Right cardiac atrium (tissue), 5 donors: Measurements from ENCODE around the gene MALL. TPM values are rescaled to one million over a fixed set of nuclear protein-coding genes. Genes with fewer than 3 reads are reported as not detected.
"Not testable (repeated sequence)": the region's sequence is repeated elsewhere in the genome, so short reads cannot be mapped to it uniquely, and the experiment has no call there.

ENCODE experiments used
- ATAC-seq, 2 donors: fragments of 200-7000 bp; cut with Tn5 transposase; one replicate each; pipeline versions ENCODE4 v1.8.0 to v1.9.1; 2020; ENCODE audit warnings: moderate library complexity in 2 of 2, mild to moderate bottlenecking in 1 of 2
- DNase-seq, 3 donors: peaks; one replicate each; pipeline ENCODE4 v3.0.0-alpha.2; 2020
- H3K27ac ChIP-seq: one replicate; pipeline ENCODE4 v1.5.1; 2013; ENCODE audit warnings: mild to moderate bottlenecking, low read length, control low read depth, moderate library complexity
- H3K27me3 ChIP-seq: one replicate; pipeline ENCODE4 v1.6.1; 2013; ENCODE audit not compliant: control insufficient read depth, insufficient read depth
- H3K4me1 ChIP-seq: one replicate; pipeline ENCODE4 v1.6.1; 2013; ENCODE audit warnings: low read length; ENCODE audit not compliant: control insufficient read depth, insufficient read depth
- H3K4me3 ChIP-seq: one replicate; pipeline ENCODE4 v1.5.1; 2013; ENCODE audit warnings: low read length, control low read depth
- H3K9me3 ChIP-seq: one replicate; pipeline ENCODE4 v1.6.1; 2013; ENCODE audit warnings: low read length; ENCODE audit not compliant: control insufficient read depth
- WGBS: extraction: QIAGEN DNeasy Blood & Tissue Kit; methylation state at CpG from one replicate; pipeline ENCODE4 v1.1.7; 2013; 5-methylcytosine and 5-hydroxymethylcytosine counted together
- intact Hi-C, 4 donors: fragments of 100-400 bp; cut with DNase I; formaldehyde crosslinking; loops; one replicate each; pipeline versions ENCODE4 v1.11.0 to v1.14.0; 2022 to 2023
- long read RNA-seq, 4 donors: library from polyadenylated mRNA; unstranded; transcript quantifications; one replicate each; pipeline ENCODE4 v2.0.0, GENCODE V29; 2020 to 2021
- polyA plus RNA-seq: library from polyadenylated mRNA; stranded (reverse); fragments of 200-250 nt; gene quantifications from one replicate; pipeline ENCODE4 v1.2.3, GENCODE V29; 2013
- total RNA-seq, 4 donors: library from RNA; stranded (reverse); fragmentation: NEBNext Ultra II Directional; extraction: Animal tissue kit (Norgen Biotek cat#: 25700); gene quantifications; one replicate each; pipeline ENCODE4 v1.2.1, GENCODE V29; 2021
- donor health status: healthy with polysubstance abuse.
- donor health status: DM: no; HTN: yes; CAD: no.
- donor health status: DM: no; HTN: no; CAD: no.
- donor health status: DM: no; HTN: yes; CAD: no; lungs with severe emphysema.
- donor health status: DM: yes; HTN: yes; CAD: no.

MALL gene
- total RNA-seq (10 to 100 TPM in 1 of 4 donors, 1 to 10 TPM in 3; 7.7 to 26.1 (median 8.1) TPM), polyA plus RNA-seq (7.4 TPM)
- long read RNA-seq, donor 1, transcript MALL-201 (4 exons, 3,061 nt): major isoform, 17 of 18 reads
- long read RNA-seq, donor 1, partial matches to known transcripts: 0 of 18 reads
- long read RNA-seq, donor 1, other reads (novel, unspliced or antisense): 1 of 18 reads
- long read RNA-seq, donor 2, transcript MALL-201 (4 exons, 3,061 nt): major isoform, 10 of 12 reads
- long read RNA-seq, donor 2, partial matches to known transcripts: 1 of 12 reads
- long read RNA-seq, donor 2, other reads (novel, unspliced or antisense): 1 of 12 reads
- long read RNA-seq, donor 3, transcript MALL-201 (4 exons, 3,061 nt): major isoform, 218 of 251 reads
- long read RNA-seq, donor 3, partial matches to known transcripts: 7 of 251 reads
- long read RNA-seq, donor 3, other reads (novel, unspliced or antisense): 24 of 251 reads
- long read RNA-seq, donor 4, transcript MALL-201 (4 exons, 3,061 nt): major isoform, 12 of 13 reads
- long read RNA-seq, donor 4, partial matches to known transcripts: 0 of 13 reads
- long read RNA-seq, donor 4, other reads (novel, unspliced or antisense): 1 of 13 reads

- intact Hi-C loops: no loop called here
- H3K4me3 ChIP-seq: peak within 1 kb of the TSS; percentile 22
- peaks cover 8% of the 10 kb centered on the region for H3K4me1 ChIP-seq
- ATAC-seq (peak; percentile 77 to 89), DNase-seq (peak; percentile 63 to 76 (median 74))
- H3K27me3 ChIP-seq: no peaks in the 10 kb centered on the region
- peak within 1 kb of the TSS; percentile 70 for H3K27ac ChIP-seq
- 8% methylated on average over 62 of the region's 62 CpGs for WGBS
- H3K9me3 ChIP-seq: no peaks in the 10 kb centered on the region
These were observed at the start of gene MALL for GRCh38 chr2:110115291-110116032. Gene MALL (minus strand): TSS chr2:110115822. CDS start chr2:110115792, 30 bp downstream.

- Histone ChIP-seq H3K27me3 (no peaks in the 10 kb centered on the region), H3K27ac (no peak overlapping the region), H3K4me3 (no peak overlapping the region), H3K9me3 (peaks cover 2% of the 10 kb centered on the region), H3K4me1 (no peaks in the 10 kb centered on the region)
- DNase-seq (no peak), ATAC-seq (peak; percentile 80 to 90)
- WGBS: 31% methylated on average over 4 of the region's 4 CpGs
- intact Hi-C loops: loop anchor here in 1 of 4 donors (10.0 kb wide), 1 partner anchor 52 kb away; no protein-coding TSS in a partner anchor
These were observed 41.7 kb upstream of the MALL start for GRCh38 chr2:110157153-110157793.

- H3K9me3 ChIP-seq, H3K4me1 ChIP-seq, H3K4me3 ChIP-seq, ATAC-seq, H3K27ac ChIP-seq, H3K27me3 ChIP-seq, DNase-seq: not testable (repeated sequence)
- 95% methylated on average over 4 of the region's 4 CpGs for WGBS
- intact Hi-C loops: loop anchor here in 1 of 4 donors (10.0 kb wide), 1 partner anchor 50 kb away; no protein-coding TSS in a partner anchor
These were observed 39.2 kb upstream of the MALL start for GRCh38 chr2:110154828-110155227.

GRCh38 chr2:110154188-110154587 lies 38.6 kb upstream of the MALL start:
- not testable (repeated sequence) for H3K4me1 ChIP-seq, ATAC-seq, H3K27me3 ChIP-seq, H3K9me3 ChIP-seq, H3K4me3 ChIP-seq, DNase-seq, H3K27ac ChIP-seq
- WGBS: 94% methylated on average over 2 of the region's 2 CpGs
- intact Hi-C loops: loop anchor here in 1 of 4 donors (10.0 kb wide), 1 partner anchor 49 kb away; no protein-coding TSS in a partner anchor

- Histone ChIP-seq H3K9me3 (peaks cover 2% of the 10 kb centered on the region), H3K27ac (no peak overlapping the region), H3K4me1 (no peaks in the 10 kb centered on the region), H3K4me3 (no peak overlapping the region), H3K27me3 (no peaks in the 10 kb centered on the region)
- no peak for ATAC-seq
- WGBS: 96% methylated on average over 2 of the region's 2 CpGs
- intact Hi-C loops: loop anchor here in 1 of 4 donors (10.0 kb wide), 1 partner anchor 49 kb away; no protein-coding TSS in a partner anchor
- DNase-seq: no peak
These were observed 37.8 kb upstream of the MALL start for GRCh38 chr2:110153416-110153815.

GRCh38 chr2:110152943-110153342 lies 37.3 kb upstream of the MALL start:
- Histone ChIP-seq H3K4me3 (no peak overlapping the region), H3K9me3 (peaks cover 2% of the 10 kb centered on the region), H3K4me1 (no peaks in the 10 kb centered on the region), H3K27ac (no peak overlapping the region), H3K27me3 (no peaks in the 10 kb centered on the region)
- DNase-seq (no peak), ATAC-seq (no peak)
- 62% methylated on average over 3 of the region's 3 CpGs for WGBS
- intact Hi-C loops: loop anchor here in 1 of 4 donors (10.0 kb wide), 1 partner anchor 48 kb away; no protein-coding TSS in a partner anchor

- Histone ChIP-seq H3K4me1 (no peaks in the 10 kb centered on the region), H3K27ac (no peak overlapping the region), H3K27me3 (no peaks in the 10 kb centered on the region), H3K4me3 (no peak overlapping the region), H3K9me3 (no peaks in the 10 kb centered on the region)
- 63% methylated on average over 6 of the region's 6 CpGs for WGBS
- intact Hi-C loops: loop anchor here in 1 of 4 donors (10.0 kb wide), 1 partner anchor 45 kb away; no protein-coding TSS in a partner anchor
- DNase-seq (no peak), ATAC-seq (peak in 1 of 2 donors; percentile 93)
These were observed 34.0 kb upstream of the MALL start for GRCh38 chr2:110149330-110150220.

- Histone ChIP-seq H3K27ac (no peak overlapping the region), H3K4me3 (no peak overlapping the region), H3K9me3 (no peaks in the 10 kb centered on the region), H3K27me3 (no peaks in the 10 kb centered on the region), H3K4me1 (no peaks in the 10 kb centered on the region)
- DNase-seq (no peak), ATAC-seq (no peak)
- WGBS: 98% methylated on average over 2 of the region's 2 CpGs
- intact Hi-C loops: no loop called here
These were observed 31.3 kb upstream of the MALL start for GRCh38 chr2:110146945-110147332.

- ATAC-seq: no peak
- Histone ChIP-seq H3K4me1 (no peaks in the 10 kb centered on the region), H3K4me3 (no peak overlapping the region), H3K27ac (no peak overlapping the region), H3K27me3 (no peaks in the 10 kb centered on the region), H3K9me3 (no peaks in the 10 kb centered on the region)
- intact Hi-C loops: no loop called here
- no peak for DNase-seq
- 91% methylated on average over 2 of the region's 2 CpGs for WGBS
These were observed 30.7 kb upstream of the MALL start for GRCh38 chr2:110146183-110146944.
